ENCODE results near the gene LRRC3.
"Not testable (repeated sequence)": the region's sequence is repeated elsewhere in the genome, so short reads cannot be mapped to it uniquely, and the experiment has no call there.

Gene LRRC3, protein sequence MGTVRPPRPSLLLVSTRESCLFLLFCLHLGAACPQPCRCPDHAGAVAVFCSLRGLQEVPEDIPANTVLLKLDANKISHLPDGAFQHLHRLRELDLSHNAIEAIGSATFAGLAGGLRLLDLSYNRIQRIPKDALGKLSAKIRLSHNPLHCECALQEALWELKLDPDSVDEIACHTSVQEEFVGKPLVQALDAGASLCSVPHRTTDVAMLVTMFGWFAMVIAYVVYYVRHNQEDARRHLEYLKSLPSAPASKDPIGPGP

DNA sequence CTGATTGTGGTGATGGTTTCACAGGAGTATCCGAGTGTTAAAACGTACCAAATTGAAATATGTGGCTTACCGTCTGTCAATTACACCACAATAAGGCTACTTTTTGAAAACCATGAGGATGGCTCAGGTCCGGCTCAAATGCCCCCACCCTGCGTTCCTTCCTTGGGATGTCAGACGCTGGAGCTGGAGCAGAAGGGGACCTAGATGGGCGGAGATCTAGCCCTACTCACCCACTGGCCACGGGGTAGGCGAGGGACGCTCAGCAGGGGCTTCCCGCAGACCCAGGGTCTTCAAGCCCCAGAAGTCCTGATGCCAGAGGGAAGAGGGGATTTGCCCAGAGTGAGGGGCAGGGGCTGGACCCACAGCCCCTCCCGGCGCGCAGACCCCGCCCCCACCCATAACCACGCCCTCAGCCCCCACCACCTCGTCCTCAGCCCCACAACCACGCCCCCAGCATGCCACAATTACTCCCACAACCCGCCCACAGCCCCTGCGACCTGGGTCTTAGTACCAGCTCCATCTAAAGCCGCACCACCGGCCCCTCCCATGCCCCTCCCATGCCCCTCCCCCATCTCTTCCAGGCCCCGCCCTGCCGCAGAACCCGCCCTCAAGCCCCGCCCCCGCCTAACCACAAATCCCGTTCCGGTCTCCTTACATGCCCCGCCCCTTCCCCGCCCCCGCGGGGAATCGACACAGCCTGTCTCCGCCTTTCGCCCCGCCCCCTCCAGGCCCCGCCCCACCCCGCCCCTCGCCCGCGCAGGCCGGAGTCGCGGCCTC, at the start of gene LRRC3:
Gene LRRC3, plus strand, starts transcription at position 764 of the 777 bp plus-strand sequence. CDS start 1,135 bp downstream, outside the sequence.
- DNase-seq: peak; percentile 71

DNA sequence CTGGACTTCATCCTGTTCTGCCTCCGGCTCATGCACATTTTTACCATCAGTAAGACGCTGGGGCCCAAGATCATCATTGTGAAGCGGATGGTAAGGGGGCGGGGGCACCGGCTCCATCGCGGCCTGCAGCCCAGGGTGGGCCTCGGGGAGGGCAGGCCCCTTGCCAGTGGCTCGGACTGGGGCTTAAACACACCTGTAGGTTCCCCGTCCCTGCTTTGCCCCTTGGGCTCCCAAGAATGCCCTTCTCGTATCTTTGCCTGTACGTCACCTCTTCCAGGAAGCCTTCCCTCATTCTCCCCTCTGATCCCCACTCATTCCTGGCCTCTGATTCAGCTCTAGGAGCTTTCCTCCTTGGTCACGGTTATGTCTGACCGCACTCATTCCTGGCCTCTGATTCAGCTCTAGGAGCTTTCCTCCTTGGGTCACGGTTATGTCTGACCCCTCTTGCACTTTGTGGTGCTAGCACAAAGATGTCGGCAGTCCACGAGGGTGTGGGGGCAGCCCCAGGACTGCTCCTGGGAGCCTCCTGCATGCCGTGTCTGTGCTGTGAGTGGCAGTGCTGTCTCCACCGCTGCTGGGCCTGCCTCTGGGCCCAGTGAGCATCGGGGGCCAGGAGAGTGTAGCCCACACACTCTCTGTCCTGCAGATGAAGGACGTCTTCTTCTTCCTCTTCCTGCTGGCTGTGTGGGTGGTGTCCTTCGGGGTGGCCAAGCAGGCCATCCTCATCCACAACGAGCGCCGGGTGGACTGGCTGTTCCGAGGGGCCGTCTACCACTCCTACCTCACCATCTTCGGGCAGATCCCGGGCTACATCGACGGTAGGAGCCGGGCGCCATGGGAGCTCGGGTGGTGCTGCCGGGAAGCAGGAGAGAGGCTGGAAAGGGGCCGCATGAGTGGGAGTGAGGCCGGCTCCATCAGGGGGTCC, 49.1 kb upstream of the LRRC3 start:
- no peak for DNase-seq

DNA sequence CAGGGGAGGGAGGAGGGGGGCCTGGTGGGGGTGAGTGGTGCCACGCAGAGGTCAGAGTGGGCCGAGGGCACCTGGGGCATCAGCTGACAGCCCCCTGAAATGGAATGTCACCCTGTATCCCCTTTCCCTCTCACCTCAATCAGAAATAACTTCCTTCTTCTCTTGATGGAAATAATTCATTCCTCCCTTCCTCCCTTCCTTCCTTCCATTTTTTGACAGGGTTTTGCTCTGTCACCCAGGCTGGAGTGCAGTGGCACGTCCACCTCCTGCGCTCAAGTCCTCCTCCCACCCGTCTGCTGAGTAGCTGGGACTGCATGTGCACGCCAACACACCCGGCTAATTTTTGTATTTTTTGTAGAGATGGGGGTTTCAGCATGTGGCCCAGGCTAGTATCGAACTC, 48.4 kb upstream of the LRRC3 start:
- no peak for DNase-seq

DNA sequence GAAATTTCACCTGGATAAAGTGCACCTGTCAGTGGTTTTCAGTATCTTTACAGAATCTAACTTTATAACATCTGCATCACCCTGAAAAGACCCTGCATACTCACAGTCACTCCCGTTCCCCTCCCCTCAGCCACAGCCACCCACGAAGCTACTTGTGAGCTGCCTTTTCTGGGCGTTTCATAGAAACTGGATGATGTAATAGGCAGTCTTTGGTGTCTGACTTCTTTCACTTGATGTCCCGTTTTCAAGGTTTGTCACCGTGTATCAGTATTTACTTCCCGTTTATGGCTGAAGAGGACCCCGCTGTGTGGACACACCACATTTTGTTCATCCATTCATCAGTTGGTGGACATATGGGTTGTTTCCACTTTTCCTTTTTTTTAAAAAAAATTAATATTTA, 47.8 kb upstream of the LRRC3 start:
- no peak for DNase-seq

DNA sequence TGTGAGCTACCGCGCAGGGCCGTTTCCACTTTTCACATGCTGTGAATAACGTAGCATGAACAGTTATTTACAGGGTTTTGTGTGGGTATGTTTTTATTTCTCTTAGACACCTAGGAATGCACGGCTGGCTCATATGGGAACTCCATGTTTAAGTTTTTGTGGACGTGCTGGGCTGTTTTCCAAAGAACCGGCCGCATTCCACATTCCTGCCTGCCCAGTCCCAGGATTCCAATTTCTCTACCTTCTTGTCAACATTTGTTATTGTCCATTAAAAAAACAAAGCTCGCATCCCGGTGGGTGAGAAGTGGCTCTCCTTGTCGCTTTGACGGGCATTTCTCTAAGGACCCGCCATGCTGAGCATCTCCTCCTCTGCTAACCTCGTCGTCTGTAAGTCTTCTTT, 47.1 kb upstream of the LRRC3 start:
- no peak for DNase-seq

DNA sequence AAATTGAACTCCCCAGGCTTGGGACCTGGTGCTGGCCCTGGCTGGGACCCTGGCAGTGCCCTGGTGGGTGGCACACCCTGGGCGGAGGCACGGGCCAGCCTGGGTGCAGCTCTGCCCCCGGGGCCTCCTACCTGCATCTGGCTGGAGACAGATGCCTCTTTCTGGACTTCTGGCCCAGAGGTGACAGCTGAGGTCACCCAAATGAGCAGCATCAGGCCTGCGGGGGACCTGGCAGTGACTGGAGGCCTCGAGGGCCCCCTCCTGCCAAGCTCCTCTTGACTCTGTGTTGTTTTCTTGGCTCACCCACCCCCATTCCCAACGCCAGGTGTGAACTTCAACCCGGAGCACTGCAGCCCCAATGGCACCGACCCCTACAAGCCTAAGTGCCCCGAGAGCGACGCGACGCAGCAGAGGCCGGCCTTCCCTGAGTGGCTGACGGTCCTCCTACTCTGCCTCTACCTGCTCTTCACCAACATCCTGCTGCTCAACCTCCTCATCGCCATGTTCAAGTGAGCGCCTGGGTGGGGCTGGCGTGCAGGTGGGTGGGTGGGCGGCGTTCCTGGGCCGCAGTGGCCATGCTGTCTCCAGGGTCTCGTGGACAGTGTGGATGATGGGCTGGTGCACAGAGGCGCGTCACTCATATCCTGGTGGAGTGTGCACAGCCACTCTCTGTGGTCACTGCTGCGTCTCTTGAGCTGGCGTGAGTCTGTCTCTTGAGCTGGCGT, 41.6 kb upstream of the LRRC3 start:
- no peak for DNase-seq

DNA sequence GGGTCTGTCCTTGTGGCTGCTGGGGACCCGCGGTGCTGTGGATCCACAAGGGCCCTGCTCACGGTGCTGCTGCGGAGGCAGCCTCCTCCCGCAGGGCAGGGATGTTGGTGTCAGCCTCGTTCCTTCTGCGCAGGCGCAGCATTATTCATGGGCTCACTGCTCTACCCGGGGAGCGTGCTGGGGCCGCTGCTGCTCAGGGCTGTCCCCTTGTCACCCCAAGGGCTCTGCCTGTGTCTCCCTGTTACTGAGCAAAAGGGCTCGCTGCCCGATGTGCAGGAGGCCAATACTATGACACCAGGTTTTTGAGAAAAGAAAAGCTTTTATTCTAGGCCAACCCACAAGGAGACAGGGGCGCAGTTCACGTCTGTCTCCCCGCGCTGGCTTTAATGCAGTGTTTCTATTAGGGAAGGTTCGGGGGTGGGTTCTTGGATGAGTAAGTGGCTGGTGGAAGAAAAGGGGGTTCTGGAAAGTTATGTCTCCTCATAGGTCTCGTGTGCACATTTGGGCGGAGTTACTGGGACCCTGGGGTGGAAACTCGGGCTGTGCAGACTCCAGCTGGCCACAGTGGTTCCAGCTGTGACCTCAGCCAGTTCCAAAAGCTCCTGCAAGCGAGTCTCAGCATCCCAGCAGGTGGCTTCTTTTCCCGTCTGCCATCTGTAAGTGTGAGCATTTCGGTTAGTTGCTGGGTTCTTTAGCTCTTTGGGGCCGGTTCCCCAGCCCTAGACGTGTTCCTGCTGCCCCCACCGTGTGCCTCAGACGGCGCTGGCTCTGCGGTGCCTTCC, 40.8 kb upstream of the LRRC3 start:
- DNase-seq: no peak

DNA sequence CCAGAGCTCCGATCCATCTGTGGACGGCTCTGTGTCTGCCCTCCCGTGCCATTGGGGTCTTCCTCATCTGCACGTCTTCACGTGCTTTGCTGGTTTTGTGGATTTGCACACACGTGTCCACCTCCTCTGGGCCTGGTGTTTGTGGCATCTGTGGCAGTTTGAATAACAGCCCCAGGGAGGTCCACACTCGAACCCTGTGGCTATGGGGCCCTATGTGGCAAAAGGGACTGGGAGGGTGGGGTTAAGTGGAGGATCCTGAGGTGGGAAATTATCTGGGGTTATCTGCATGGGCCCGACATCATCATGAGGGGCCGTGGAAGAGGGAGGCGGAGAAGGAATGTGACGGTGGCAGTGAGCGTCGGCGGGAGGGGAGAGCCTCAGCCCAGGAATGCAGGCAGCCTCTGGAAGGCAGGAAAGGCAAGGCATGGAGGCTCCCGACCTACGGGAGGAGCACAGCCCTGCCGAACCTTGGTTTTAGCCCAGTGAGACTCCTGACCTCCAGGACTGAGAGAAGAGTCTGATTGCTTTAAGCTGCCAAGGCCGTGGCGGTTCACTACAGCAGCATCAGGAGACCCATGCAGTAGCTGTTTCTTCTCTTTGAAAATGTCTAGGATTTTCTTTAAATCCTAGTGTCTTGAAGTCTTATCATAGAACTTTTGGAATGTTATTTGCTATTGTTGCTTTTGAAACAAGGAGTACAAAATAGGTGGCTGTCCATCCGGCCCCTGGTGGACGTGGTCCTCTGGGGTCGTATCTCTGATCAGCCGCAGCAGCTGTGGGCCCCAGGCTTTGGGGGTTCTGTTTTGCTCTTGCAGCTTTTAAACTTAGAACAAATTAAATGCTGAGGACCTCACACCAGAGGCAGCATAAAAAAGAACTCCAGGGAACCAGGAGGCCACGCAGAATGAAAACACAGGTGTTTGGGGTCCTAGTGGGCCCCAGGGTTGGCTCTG, 40.0 kb upstream of the LRRC3 start:
- DNase-seq: no peak

DNA sequence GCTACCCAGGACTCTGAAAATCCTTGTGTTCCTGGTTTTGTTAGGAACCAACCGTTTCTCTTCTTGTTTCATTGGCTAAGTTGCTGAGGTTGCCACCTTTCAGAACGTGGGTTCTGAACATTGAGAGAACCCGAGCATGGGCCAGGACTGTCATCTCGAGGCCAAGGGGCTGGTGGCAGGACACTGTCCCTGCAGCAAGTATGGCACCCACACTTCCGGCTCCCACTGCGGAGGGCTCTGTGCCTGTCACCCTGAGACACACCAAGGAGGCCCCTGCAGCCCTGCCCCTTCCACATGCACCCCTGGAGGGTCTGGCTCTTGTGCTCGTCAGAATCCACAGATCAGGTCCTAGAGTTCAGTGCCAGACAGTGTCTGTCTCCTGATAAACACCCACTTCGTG, 39.1 kb upstream of the LRRC3 start:
- no peak for DNase-seq

DNA sequence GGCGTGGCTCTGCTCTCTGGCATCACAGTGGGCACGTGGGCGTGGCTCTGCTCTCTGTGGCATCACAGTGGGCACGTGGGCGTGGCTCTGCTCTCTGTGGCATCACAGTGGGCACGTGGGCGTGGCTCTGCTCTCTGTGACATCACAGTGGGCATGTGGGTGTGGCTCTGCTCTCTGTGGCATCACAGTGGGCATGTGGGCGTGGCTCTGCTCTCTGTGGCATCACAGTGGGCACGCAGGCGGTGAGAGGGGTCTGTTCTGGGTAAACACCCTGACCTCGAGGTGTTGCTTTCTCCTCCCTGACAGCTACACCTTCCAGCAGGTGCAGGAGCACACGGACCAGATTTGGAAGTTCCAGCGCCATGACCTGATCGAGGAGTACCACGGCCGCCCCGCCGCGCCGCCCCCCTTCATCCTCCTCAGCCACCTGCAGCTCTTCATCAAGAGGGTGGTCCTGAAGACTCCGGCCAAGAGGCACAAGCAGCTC, 37.6 kb upstream of the LRRC3 start:
- DNase-seq: not testable (repeated sequence)

DNA sequence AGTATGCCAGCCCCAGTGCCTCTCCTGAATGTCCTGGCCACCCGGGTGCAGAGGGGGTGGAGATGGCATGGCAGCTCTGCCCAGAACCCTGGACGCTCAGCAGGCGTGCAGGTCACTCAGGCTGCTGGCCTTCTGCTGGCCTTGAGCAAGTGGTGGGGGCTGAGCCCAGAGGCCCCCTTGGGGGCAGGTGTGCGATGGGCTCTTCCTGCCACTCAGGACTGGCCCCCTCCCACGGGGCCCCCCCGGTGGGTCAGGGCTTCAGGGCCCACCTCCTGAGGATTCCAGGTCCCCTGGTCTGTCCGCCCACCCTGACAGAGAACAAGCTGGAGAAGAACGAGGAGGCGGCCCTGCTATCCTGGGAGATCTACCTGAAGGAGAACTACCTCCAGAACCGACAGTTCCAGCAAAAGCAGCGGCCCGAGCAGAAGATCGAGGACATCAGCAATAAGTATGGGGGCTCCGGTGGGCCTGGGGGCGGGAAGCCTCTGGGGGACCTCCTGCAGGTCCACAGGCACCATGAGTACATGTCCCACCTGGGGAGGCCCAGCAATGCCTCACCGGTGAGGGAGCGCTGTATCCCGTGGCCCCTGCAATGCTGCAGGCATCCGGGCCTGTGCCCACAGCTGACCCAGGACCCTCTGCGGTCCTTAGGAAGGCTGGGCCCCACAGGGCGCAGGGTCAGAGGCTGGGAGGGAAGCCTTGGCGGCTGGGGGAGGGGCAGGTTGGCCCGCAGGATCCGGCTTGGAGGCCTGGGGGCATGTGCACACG, 37.0 kb upstream of the LRRC3 start:
- no peak for DNase-seq

DNA sequence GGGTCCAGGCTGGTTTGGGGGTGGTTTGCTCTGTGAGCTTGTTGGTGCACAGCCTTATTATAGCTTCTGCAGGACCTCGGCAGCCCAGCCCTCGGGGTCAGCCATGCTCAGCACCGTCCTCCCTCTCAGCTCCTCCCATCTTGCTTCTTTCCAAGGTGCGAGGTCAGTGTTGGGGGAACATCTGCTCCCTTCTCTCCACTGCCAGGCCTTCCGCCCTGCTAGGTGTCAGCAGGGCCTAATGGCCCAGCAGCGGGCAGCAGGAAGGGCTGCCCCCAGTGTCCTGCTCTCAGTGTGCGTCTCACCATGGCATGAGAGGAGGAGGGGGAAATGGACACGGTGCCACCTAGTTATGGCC, 36.5 kb upstream of the LRRC3 start:
- DNase-seq: no peak

DNA sequence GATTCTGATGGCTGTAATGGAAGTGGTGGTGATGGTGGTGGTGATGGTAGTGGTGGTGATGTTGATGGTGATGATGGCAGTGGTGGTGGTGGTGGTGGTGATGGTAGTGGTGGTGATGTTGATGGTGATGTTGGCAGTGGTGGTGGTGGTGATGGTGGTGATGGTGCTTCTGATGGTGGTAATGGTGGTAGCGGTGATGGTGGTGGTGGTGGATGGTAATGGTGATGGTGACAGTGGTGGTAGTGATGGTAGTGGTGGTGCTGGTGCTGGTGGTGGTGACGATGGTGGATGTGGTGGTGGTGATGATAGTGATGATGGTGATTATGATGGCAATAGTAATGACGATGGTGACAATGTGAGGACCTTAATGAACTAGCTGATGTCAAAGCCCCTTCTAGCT, 35.6 kb upstream of the LRRC3 start:
- DNase-seq: no peak

DNA sequence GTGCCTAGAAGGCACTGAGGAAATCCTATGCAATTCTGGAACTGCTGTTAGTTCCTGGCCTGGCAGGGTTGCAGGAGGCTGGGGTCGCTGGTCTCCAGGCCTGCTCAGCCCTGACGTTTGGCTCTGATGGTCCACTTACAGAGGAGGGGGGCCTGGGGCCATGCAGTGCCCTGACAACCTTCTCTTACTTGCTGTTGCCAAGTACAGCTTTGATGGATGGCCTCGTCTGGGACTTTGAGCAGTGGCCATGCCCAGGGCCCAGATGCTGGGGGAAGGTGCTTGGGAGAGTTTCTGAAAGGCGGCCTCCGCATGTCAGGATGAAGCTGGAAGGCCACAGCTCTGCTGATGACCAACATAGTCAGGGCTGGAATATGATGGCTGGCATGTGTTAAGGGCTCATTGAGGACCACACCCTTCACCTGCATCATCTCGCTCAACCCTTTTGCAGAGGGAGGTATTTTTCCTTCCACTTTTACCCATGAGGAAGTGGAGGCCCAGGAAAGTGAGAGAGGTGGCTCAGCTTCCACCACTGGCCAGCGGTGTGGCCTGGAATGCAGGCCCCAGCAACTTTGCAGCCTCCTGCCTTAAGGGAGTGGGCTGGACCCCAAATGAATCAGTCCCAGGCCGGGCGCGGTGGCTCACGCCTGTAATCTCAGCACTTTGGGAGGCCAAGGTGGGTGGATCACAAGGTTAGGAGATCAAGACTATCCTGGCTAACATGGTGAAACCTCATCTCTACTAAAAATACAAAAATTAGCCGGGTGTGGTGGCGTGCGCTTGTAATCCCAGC, 34.7 kb upstream of the LRRC3 start:
- no peak for DNase-seq

DNA sequence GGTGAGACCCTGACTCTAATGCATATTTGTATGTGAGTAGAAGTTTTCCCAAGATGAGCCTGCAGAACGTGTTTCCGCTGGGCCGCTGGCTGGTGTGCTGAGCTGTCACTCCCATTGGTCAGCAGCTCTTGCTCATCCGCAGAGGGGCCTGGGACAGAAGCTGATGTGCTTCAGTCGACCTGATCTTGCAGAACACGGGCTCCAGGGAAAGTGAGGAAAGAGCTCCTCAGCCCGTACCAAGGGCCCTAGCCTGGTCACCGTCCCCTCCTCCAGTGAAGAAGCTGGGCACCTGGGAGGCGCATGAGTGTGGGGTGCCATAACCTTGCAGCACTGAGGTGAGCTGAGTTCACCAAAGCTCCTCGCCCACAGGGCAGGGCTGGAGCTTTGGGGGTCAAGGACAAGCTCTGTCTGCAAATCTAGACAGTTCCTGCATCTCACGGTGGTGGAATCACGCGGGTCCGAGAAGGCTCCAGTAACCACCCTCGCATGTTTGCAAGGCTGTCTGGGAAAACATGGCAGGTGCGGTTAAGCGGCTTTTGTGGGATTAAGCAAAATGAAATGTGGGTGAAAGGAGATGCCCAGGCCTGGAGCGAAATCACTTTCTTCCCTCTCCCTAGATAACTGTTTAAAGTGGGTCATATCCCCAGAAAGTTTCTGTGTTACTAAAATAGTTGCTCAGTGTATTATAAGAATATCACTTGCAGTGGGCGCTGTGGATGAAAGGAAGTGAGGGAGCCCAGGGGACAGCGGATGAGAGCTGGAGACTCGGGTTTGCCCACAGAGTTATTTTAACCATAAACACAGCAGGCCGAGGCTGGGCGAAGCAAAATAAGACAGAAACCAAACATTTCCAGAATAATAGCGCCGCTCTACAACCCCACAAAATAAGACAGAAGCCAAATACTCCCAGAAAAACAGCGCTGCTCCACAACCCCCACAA, 33.1 kb upstream of the LRRC3 start:
- no peak for DNase-seq

DNA sequence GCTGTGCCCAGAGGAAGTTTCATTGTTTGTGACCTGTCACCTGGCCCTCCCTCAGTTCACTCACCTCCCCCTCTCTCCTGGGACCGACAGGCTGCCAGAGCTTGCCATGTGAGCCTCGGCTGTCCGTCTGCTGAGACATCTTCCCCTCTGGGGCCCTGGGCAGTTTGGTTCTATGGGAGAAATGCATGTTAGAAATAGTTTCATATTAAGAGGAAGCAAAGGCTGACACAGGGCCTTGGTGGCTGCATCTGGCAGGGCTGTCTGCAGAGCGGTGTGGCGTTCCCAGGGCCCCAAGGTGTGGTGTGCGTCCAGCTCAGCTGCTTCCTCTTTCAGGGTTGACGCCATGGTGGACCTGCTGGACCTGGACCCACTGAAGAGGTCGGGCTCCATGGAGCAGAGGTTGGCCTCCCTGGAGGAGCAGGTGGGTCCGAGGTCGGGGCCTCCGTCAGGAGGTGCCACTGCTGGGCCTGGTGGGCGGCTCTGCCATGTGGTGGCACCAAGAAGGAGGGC, 31.9 kb upstream of the LRRC3 start:
- DNase-seq: no peak

DNA sequence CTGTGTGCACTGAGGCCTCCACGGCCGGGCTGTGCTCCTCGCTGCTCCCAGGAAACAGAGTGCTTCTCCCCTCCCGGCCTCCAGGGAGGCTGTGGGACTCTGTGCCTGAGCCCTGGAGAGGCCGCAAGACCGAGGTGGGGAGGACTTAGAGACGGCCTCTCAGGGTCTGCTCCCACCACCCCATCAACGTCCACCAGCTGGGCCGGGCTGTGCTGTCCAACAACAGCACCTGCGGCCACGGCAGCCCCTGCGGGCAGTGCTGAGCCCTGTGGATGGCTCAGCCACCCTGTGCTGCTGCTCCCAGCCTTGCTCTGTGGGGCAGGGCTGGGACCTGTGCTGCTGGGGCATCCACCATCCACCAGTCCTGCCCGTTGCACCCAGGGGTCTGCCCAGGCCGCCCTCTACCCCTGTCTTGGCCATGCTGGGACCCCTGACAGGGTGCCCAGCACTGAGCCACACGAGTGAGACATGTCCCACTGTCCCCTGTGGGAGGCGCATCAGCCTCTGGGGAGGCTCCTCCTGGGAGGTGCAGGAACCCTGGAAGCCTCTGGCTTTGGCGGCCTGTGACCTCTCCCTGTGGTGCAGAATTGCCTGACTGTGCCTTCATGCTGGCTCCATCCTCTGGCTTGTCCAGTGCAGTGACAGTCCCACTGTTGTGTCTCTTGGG, 31.2 kb upstream of the LRRC3 start:
- no peak for DNase-seq

Data from activated gamma-delta T cell treated with Interleukin-2 at 50 U/mL for 16 hours (primary cell).